CD8-positive, alpha-beta memory T cell (primary cell): ENCODE results near the gene IZUMO1. TPM values are rescaled to one million over a fixed set of nuclear protein-coding genes. Genes with fewer than 3 reads are reported as not detected.
"Not testable (repeated sequence)": the region's sequence is repeated elsewhere in the genome, so short reads cannot be mapped to it uniquely, and the experiment has no call there.

Experiments used
- CTCF ChIA-PET: fragments of 350-600 bp; sonication (Branson Sonifier 250); formaldehyde crosslinking; loops from one replicate; lab custom pipeline; 2021; ENCODE audit warnings: antibody characterized with exemption; lab: Charles Lee
- POLR2A ChIA-PET: fragments of 350-600 bp; sonication (Branson Sonifier 250); formaldehyde crosslinking; loops from one replicate; lab custom pipeline; 2021; ENCODE audit warnings: antibody characterized with exemption; lab: Charles Lee
- DNase-seq, 5 donors: peaks; one replicate each; pipeline versions ENCODE4 v3.0.0 to v3.0.0-alpha.2; 2020 to 2022; ENCODE audit warnings: mixed read lengths in 1 of 5
- H3K27ac ChIP-seq: one replicate; pipeline ENCODE4 v1.7.0; 2013; ENCODE audit warnings: low read depth, mild to moderate bottlenecking, low read length, moderate library complexity
- H3K27me3 ChIP-seq: 2 replicates; pipeline ENCODE4 v1.7.0; 2013; ENCODE audit warnings: low read length, mild to moderate bottlenecking; ENCODE audit not compliant: insufficient read depth, poor library complexity, severe bottlenecking
- H3K36me3 ChIP-seq: 2 replicates; pipeline ENCODE4 v1.7.0; 2013; ENCODE audit warnings: mild to moderate bottlenecking, low read length, moderate library complexity; ENCODE audit not compliant: insufficient read depth
- H3K4me1 ChIP-seq: 2 replicates; pipeline ENCODE4 v1.7.0; 2013; ENCODE audit warnings: mild to moderate bottlenecking, low read length, moderate library complexity; ENCODE audit not compliant: insufficient read depth
- H3K4me3 ChIP-seq: 2 replicates; pipeline ENCODE4 v1.7.0; 2013; ENCODE audit warnings: mild to moderate bottlenecking, low read length
- H3K9me3 ChIP-seq: 2 replicates; pipeline ENCODE4 v1.7.0; 2013; ENCODE audit warnings: mild to moderate bottlenecking, low read length
- H3K27ac Mint-ChIP-seq, 8 donors: one replicate each; pipeline ENCODE4 v1.8.0; 2020 to 2021; ENCODE audit warnings: mixed read lengths in 8 of 8, mild to moderate bottlenecking in 6 of 8, inconsistent platforms in 3 of 8, moderate library complexity in 3 of 8
- H3K27me3 Mint-ChIP-seq, 2 donors: one replicate each; pipeline ENCODE4 v1.8.0; 2020 to 2021; ENCODE audit warnings: mixed read lengths in 2 of 2, mild to moderate bottlenecking in 1 of 2, moderate library complexity in 1 of 2
- H3K36me3 Mint-ChIP-seq, 3 donors: one replicate each; pipeline ENCODE4 v1.8.0; 2020 to 2021; ENCODE audit warnings: mixed read lengths in 3 of 3, inconsistent platforms in 1 of 3, mild to moderate bottlenecking in 1 of 3
- H3K4me1 Mint-ChIP-seq, 3 donors: one replicate each; pipeline ENCODE4 v1.8.0; 2020 to 2021; ENCODE audit warnings: mixed read lengths in 3 of 3, inconsistent platforms in 1 of 3, mild to moderate bottlenecking in 1 of 3
- H3K4me3 Mint-ChIP-seq, 7 donors: one replicate each; pipeline ENCODE4 v1.8.0; 2020 to 2021; ENCODE audit warnings: mixed read lengths in 7 of 7, mild to moderate bottlenecking in 6 of 7, moderate library complexity in 4 of 7, inconsistent platforms in 2 of 7
- H3K9me3 Mint-ChIP-seq, 5 donors: one replicate each; pipeline ENCODE4 v1.8.0; 2020 to 2022; ENCODE audit warnings: mixed read lengths in 5 of 5, mild to moderate bottlenecking in 3 of 5, moderate library complexity in 2 of 5, inconsistent platforms in 1 of 5
- polyA plus RNA-seq: library from polyadenylated mRNA; unstranded; fragments of 300-500 nt; fragmentation: Illumina TruSeq; gene quantifications from one replicate; pipeline ENCODE4 v1.2.3, GENCODE V29; 2021
- total RNA-seq, 2 experiments: library from RNA; stranded (reverse); gene quantifications; one replicate each; pipeline ENCODE4 v1.2.3, GENCODE V29; 2021

Gene IZUMO1
- total and polyA plus RNA-seq, 3 experiments from 2014 or later = not detected

DNA sequence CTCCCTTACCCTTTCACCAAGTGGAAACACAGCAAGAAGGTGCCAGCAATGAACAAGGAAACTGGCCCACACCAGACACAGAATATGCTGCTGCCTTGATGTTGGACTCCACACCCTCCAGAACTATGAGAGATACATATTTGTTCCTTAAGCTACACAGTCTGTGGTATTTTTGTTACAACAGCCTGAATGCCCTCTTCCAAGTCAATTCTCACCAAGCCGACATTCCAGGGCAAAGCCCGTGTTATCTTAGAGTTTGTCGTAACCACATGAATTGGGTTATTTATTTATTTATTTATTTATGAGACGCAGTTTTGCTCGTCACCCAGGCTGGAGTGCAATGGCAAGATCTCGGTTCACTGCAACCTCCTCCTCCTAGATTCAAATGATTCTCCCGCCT, 23.6 kb upstream of the IZUMO1 start:
- Histone ChIP-seq H3K27ac (no peak overlapping the region), H3K9me3 (no peaks in the 10 kb centered on the region), H3K4me1 (no peaks in the 10 kb centered on the region), H3K36me3 (no peaks in the 10 kb centered on the region), H3K4me3 (no peak overlapping the region), H3K27me3 (no peaks in the 10 kb centered on the region)
- Mint-ChIP-seq H3K9me3 (no peaks in the 10 kb centered on the region), H3K36me3 (no peaks in the 10 kb centered on the region), H3K27ac (no peak overlapping the region), H3K27me3 (peaks cover 10 to 31% of the 10 kb centered on the region in 2 donors), H3K4me3 (no peak overlapping the region), H3K4me1 (no peaks in the 10 kb centered on the region)
- DNase-seq = no peak
- POLR2A ChIA-PET = no interaction called here
- CTCF ChIA-PET = interaction anchor here (1.6 kb wide), 1 partner anchor 72 kb away, joined by 3 read pairs; no protein-coding TSS in a partner anchor

DNA sequence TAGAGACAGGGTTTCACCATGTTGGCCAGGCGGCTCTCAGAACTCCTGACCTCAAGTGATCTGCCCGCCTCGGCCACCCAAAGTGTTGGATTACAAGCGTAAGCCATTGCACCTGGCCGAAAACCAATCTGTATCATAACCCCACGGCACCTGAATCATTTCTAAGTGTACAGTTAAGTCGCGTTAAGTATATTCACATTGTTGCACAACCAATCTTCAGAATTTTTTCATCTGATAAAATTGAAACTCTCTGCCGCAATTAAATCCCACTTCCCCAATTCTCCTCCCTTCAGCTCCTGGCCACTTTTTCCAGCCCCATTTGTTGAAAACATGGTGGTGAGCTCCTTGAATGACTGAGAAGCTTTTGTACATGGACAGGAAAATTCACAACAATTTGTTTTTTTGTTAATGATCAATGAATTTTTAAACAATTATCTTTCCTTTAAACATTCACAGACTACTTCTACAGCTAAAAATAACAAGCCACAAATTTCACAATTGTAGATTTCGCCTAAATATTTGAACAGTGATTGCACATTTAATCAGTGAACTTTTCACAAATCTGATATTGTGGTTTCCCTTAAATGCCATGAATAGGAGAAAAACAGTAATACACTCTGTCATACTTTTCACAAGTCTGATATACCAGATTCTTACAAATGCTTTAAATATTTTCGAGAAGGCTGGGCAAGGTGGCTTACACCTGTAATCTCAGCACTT, 22.4 kb upstream of the IZUMO1 start:
- Histone ChIP-seq H3K36me3 (no peaks in the 10 kb centered on the region), H3K9me3 (no peaks in the 10 kb centered on the region), H3K4me1 (no peaks in the 10 kb centered on the region), H3K27me3 (no peaks in the 10 kb centered on the region), H3K4me3 (no peak overlapping the region), H3K27ac (no peak overlapping the region)
- no peaks in the 10 kb centered on the region for H3K9me3 Mint-ChIP-seq
- no peaks in the 10 kb centered on the region for H3K36me3 Mint-ChIP-seq
- POLR2A ChIA-PET = interaction anchor here (0.7 kb wide), 1 partner anchor 896 kb away, joined by 7 read pairs; the partner anchor contains the start of genes BCL2L12 and IRF3
- H3K4me1 Mint-ChIP-seq = no peaks in the 10 kb centered on the region
- H3K27me3 Mint-ChIP-seq = peaks cover 12 to 35% of the 10 kb centered on the region in 2 donors
- H3K27ac Mint-ChIP-seq = no peak overlapping the region
- no peak overlapping the region for H3K4me3 Mint-ChIP-seq
- CTCF ChIA-PET = interaction anchor here (1.6 kb wide), 1 partner anchor 73 kb away, joined by 3 read pairs; no protein-coding TSS in a partner anchor
- DNase-seq = no peak

DNA sequence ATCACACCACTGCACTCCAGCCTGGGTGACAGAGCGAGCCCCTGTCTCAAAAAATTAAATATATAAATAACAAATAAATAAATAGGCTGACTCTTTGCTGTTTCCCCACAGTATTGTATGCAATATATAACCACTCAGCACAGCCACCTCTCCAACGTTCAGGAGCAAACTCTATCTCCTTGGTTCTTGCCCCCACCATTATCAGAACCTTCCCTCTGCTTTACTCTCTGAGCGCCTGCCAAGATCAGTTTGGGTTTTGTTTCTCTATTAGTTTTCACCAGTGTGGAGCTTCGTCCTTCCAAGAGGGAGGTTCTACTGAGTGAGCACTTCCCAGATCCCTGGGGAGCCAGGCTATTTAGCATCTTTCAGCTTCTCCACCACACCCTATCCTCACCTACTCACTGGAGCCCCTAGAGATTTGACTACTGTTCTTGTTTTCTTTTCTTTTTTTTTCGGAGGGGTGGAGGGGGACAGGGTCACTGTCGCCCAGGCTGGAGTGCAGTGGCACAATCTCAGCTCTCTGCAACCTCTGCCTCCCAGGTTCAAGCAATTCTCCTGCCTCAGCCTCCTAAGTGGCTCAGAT, 21.6 kb upstream of the IZUMO1 start:
- DNase-seq, H3K4me1 Mint-ChIP-seq, H3K9me3 Mint-ChIP-seq, H3K36me3 Mint-ChIP-seq, H3K4me3 Mint-ChIP-seq, H3K9me3 ChIP-seq, H3K36me3 ChIP-seq, H3K27me3 ChIP-seq, H3K27ac Mint-ChIP-seq, H3K4me1 ChIP-seq, H3K4me3 ChIP-seq, H3K27ac ChIP-seq, CTCF ChIA-PET: not testable (repeated sequence)
- POLR2A ChIA-PET = interaction anchor here (0.7 kb wide), 1 partner anchor 897 kb away, joined by 7 read pairs; the partner anchor contains the start of genes BCL2L12 and IRF3
- H3K27me3 Mint-ChIP-seq = peaks cover 12 to 35% of the 10 kb centered on the region in 2 donors

DNA sequence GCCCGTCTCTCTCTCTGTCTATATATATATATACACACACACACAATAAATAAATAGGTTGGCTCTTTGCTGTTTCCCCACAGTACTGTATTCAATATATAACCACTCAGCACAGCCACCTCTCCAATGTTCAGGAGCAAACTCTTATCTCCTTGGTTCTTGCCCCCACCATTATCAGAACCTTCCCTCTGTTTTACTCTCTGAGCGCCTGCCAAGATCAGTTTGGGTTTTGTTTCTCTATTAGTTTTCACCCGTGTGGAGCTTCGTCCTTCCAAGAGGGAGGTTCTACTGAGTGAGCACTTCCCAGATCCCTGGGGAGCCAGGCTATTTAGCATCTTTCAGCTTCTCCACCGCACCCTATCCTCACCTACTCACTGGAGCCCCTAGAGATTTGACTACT, 19.1 kb upstream of the IZUMO1 start:
- H3K27me3 ChIP-seq, POLR2A ChIA-PET, DNase-seq, H3K27ac ChIP-seq, H3K27ac Mint-ChIP-seq, H3K4me1 Mint-ChIP-seq, H3K4me3 Mint-ChIP-seq, H3K9me3 Mint-ChIP-seq, H3K9me3 ChIP-seq, H3K4me1 ChIP-seq, H3K4me3 ChIP-seq, H3K36me3 ChIP-seq, H3K36me3 Mint-ChIP-seq: not testable (repeated sequence)
- CTCF ChIA-PET = interaction anchor here (2.5 kb wide), 1 partner anchor 22 kb away, joined by 7 read pairs; no protein-coding TSS in a partner anchor
- peaks cover 13 to 35% of the 10 kb centered on the region in 2 donors for H3K27me3 Mint-ChIP-seq

DNA sequence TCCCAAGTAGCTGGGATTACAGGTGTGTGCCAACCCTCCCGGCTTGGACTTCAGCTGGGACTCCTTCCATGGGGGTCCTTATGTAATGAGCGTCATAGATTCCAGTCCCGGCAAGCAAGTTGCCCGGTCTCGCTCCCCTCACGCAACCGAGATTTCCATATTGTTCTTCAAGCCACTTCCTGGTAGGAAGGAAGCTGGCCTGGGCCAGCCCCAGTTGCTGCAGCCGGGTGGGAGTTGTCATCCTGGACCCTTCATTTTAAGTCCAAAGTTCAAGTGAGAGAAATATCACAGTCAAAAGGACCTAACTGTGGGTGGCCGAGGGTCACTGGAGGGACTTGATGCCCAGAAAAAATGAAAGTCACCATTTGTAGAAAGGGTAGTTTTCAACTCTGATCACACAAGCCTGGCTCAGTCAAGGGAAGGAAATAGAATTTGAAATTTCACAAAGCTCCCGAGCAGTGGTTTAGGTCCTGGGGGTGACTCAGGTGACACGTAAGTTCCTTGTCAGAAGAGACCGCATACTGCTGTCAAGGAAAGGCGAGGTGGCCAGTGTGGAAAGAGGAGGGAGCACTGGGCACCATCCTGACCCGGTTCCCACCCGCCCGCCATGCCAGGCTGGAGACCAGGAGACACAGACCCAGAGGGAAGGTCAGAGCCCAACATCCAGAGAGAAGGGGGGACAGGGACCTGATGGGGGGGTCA, 13.9 kb upstream of the IZUMO1 start:
- Mint-ChIP-seq H3K27ac (no peak overlapping the region), H3K9me3 (no peaks in the 10 kb centered on the region), H3K36me3 (no peaks in the 10 kb centered on the region), H3K4me1 (peaks cover 0 to 4% (median 3%) of the 10 kb centered on the region in 3 donors), H3K27me3 (peaks cover 17 to 20% of the 10 kb centered on the region in 2 donors), H3K4me3 (no peak overlapping the region)
- H3K9me3 ChIP-seq = no peaks in the 10 kb centered on the region
- DNase-seq = no peak
- no peaks in the 10 kb centered on the region for H3K27me3 ChIP-seq
- no peaks in the 10 kb centered on the region for H3K36me3 ChIP-seq
- peaks cover 4% of the 10 kb centered on the region for H3K4me1 ChIP-seq
- no peak overlapping the region for H3K4me3 ChIP-seq
- ChIA-PET CTCF (no interaction called here), POLR2A (no interaction called here)
- H3K27ac ChIP-seq = no peak overlapping the region

DNA sequence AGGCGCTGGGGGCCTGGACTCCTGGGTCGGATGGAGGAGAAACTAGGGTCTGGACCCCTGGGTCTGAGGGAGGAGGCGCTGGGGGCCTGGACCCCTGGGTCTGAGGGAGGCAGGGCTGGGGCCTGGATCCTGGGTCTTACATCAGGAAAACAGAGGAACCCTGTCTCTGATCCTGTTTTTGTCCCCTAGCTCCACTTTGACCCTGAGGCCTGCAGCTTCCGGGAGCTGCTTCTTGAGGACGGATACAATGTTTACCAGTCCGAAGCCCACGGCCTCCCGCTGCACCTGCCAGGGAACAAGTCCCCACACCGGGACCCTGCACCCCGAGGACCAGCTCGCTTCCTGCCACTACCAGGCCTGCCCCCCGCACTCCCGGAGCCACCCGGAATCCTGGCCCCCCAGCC, 11.0 kb upstream of the IZUMO1 start:
- H3K36me3 Mint-ChIP-seq = no peaks in the 10 kb centered on the region
- peaks cover 8 to 12% (median 12%) of the 10 kb centered on the region in 3 donors for H3K4me1 Mint-ChIP-seq
- Histone ChIP-seq H3K36me3 (no peaks in the 10 kb centered on the region), H3K4me3 (no peak overlapping the region), H3K27me3 (no peaks in the 10 kb centered on the region), H3K27ac (no peak overlapping the region), H3K4me1 (peaks cover 11% of the 10 kb centered on the region), H3K9me3 (no peaks in the 10 kb centered on the region)
- CTCF ChIA-PET = no interaction called here
- H3K27me3 Mint-ChIP-seq = peaks cover 26 to 28% of the 10 kb centered on the region in 2 donors
- DNase-seq = no peak
- H3K9me3 Mint-ChIP-seq = no peaks in the 10 kb centered on the region
- no peak overlapping the region for H3K4me3 Mint-ChIP-seq
- POLR2A ChIA-PET = no interaction called here
- no peak overlapping the region for H3K27ac Mint-ChIP-seq

DNA sequence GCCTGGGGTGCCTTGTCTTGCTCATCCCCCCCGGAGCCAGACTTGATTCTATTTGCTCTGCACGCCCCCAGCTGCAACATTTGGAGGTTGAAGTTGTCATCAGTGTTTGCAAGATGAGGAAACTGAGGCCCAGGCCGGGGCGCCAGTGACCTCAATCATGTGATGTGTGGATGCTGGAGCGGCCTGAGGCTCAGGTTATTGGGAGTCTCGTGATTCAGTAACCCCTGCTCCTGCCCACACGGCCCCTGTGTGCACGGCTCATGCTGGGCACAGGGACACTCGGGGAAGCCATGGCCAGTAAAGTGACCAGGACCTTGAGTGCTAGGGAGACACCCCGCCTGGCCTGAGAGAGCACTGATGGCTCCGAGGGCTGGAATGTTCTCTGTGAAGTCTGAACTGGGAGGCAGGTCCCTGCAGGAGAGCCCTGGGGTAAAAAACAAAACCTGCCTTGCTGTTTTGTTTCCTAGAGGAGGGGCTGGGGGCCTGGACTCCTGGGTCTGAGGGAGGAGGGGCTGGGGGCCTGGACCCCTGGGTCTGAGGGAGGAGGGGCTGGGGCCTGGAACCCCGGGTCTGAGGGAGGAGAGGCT, 10.5 kb upstream of the IZUMO1 start:
- no peak overlapping the region for H3K27ac ChIP-seq
- peaks cover 23 to 28% of the 10 kb centered on the region in 2 donors for H3K27me3 Mint-ChIP-seq
- no peak overlapping the region for H3K4me3 ChIP-seq
- POLR2A ChIA-PET = no interaction called here
- peaks cover 16% of the 10 kb centered on the region for H3K4me1 ChIP-seq
- H3K4me3 Mint-ChIP-seq = no peak overlapping the region
- CTCF ChIA-PET = no interaction called here
- H3K9me3 Mint-ChIP-seq = no peaks in the 10 kb centered on the region
- DNase-seq = no peak
- H3K36me3 Mint-ChIP-seq = no peaks in the 10 kb centered on the region
- no peaks in the 10 kb centered on the region for H3K27me3 ChIP-seq
- no peaks in the 10 kb centered on the region for H3K9me3 ChIP-seq
- H3K36me3 ChIP-seq = no peaks in the 10 kb centered on the region
- H3K4me1 Mint-ChIP-seq = peaks cover 9 to 14% (median 13%) of the 10 kb centered on the region in 3 donors
- H3K27ac Mint-ChIP-seq = no peak overlapping the region
